DOHH2 (cell line): ENCODE measurements around the gene CSRNP3.

ENCODE experiments used
- EZH2phosphoT487 ChIP-seq: fragments of 200-600 bp; sonication (generic); IDR thresholded peaks from 2 replicates; pipeline ENCODE4 v1.6.1; 2017; ENCODE audit warnings: borderline replicate concordance, mild to moderate bottlenecking, antibody characterized with exemption, low read length, moderate library complexity, mixed read lengths
- TF ChIP-seq, protein P1 (sequence below): fragments of 200-600 bp; sonication (generic); IDR thresholded peaks from one replicate; pipeline ENCODE4 v1.5.1; 2014; ENCODE audit warnings: antibody characterized with exemption, mild to moderate bottlenecking, low read depth, low read length; ENCODE audit not compliant: poor library complexity, severe bottlenecking

GRCh38 chr2:165566008-165566407, 96.5 kb downstream of the CSRNP3 start:
- TF ChIP-seq, protein P1, sequence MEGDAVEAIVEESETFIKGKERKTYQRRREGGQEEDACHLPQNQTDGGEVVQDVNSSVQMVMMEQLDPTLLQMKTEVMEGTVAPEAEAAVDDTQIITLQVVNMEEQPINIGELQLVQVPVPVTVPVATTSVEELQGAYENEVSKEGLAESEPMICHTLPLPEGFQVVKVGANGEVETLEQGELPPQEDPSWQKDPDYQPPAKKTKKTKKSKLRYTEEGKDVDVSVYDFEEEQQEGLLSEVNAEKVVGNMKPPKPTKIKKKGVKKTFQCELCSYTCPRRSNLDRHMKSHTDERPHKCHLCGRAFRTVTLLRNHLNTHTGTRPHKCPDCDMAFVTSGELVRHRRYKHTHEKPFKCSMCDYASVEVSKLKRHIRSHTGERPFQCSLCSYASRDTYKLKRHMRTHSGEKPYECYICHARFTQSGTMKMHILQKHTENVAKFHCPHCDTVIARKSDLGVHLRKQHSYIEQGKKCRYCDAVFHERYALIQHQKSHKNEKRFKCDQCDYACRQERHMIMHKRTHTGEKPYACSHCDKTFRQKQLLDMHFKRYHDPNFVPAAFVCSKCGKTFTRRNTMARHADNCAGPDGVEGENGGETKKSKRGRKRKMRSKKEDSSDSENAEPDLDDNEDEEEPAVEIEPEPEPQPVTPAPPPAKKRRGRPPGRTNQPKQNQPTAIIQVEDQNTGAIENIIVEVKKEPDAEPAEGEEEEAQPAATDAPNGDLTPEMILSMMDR, result no peak
- TF ChIP-seq EZH2phosphoT487, result no peak
